K562 (cell line): ENCODE results near the gene CDCA5. TPM values are rescaled to one million over a fixed set of nuclear protein-coding genes. Genes with fewer than 3 reads are reported as not detected.

Experiments used
- BHLHE40 ChIP-seq: IDR thresholded peaks from 2 replicates; pipeline ENCODE4 v1.6.1; 2011; ENCODE audit warnings: low read length, improper control_type of control experiment
- CCNT2 ChIP-seq: IDR thresholded peaks from 2 replicates; pipeline ENCODE4 v1.6.1; 2011; ENCODE audit warnings: borderline replicate concordance, low read depth, mild to moderate bottlenecking, moderate library complexity, mixed read lengths, low read length; ENCODE audit not compliant: insufficient read length; ENCODE audit errors: extremely low read depth
- E2F6 ChIP-seq, 2 experiments: IDR thresholded peaks; 2 replicates each; pipeline ENCODE4 v1.6.1; 2011; ENCODE audit warnings: borderline replicate concordance in 1 of 2, control low read depth in 1 of 2, low read depth in 1 of 2, low read length in 1 of 2, mild to moderate bottlenecking in 1 of 2, mixed read lengths in 1 of 2, moderate library complexity in 1 of 2; ENCODE audit not compliant: insufficient read depth in 1 of 2, insufficient read length in 1 of 2, poor library complexity in 1 of 2, severe bottlenecking in 1 of 2; ENCODE audit errors: extremely low read depth in 1 of 2
- EGR1 ChIP-seq: fragments of 450-650 bp; conservative IDR thresholded peaks from 2 replicates; pipeline ENCODE4 v1.6.1; 2017; ENCODE audit warnings: mild to moderate bottlenecking
- FOS ChIP-seq: IDR thresholded peaks from 3 replicates; pipeline ENCODE4 v1.6.1; 2011; ENCODE audit not compliant: insufficient read length; ENCODE audit errors: extremely low read depth
- GTF2F1 ChIP-seq: IDR thresholded peaks from 2 replicates; pipeline ENCODE4 v1.6.1; 2011; ENCODE audit warnings: low read depth, low read length, improper control_type of control experiment
- JUN ChIP-seq, 2 experiments: sonication (generic) in 1 of 2; formaldehyde crosslinking in 1 of 2; IDR thresholded peaks; 2 replicates each; pipeline versions ENCODE4 v1.6.1 to v1.8.0; 2012 to 2022; ENCODE audit warnings: borderline replicate concordance in 2 of 2, mild to moderate bottlenecking in 2 of 2, improper control_type of control experiment in 1 of 2, low read depth in 1 of 2, low read length in 1 of 2, missing genetic modification reagents in 1 of 2
- MIER1 ChIP-seq: fragments of 450-650 bp; IDR thresholded peaks from 2 replicates; pipeline ENCODE4 v1.6.1; 2016; ENCODE audit warnings: antibody characterized with exemption, mild to moderate bottlenecking, low read depth
- NFYB ChIP-seq: IDR thresholded peaks from 2 replicates; pipeline ENCODE4 v1.6.1; 2011; ENCODE audit warnings: mild to moderate bottlenecking, moderate library complexity; ENCODE audit not compliant: insufficient read length; ENCODE audit errors: extremely low read depth
- RAD51 ChIP-seq: fragments of 450-650 bp; IDR thresholded peaks from 2 replicates; pipeline ENCODE4 v1.7.1; 2016; ENCODE audit warnings: low read depth, mild to moderate bottlenecking, borderline replicate concordance
- RHOXF2B ChIP-seq: fragments of 250-450 bp; sonication (Bioruptor Pico); conservative IDR thresholded peaks from 2 replicates; pipeline ENCODE4 v1.5.1; 2021
- SIX5 ChIP-seq, 2 experiments: IDR thresholded peaks; 2 replicates each; pipeline ENCODE4 v1.6.1; 2011; ENCODE audit warnings: low read length in 2 of 2, borderline replicate concordance in 1 of 2, low read depth in 1 of 2, mild to moderate bottlenecking in 1 of 2, moderate library complexity in 1 of 2; ENCODE audit not compliant: insufficient read depth in 1 of 2
- SMAD2 ChIP-seq: fragments of 150-350 bp; IDR thresholded peaks from 2 replicates; pipeline ENCODE4 v1.6.1; 2014; ENCODE audit warnings: low read depth, mild to moderate bottlenecking, low read length
- polyA plus RNA-seq, 8 experiments: library from polyadenylated mRNA; depleted of rRNA in 4 of 8; stranded (reverse) in 5 of 8; unstranded in 3 of 8; fragments of >200 nt; fragmentation: Nextera tagmentation in 2 of 8; fragmentation: Illumina TruSeq in 1 of 8; extraction: Ambion mirVana in 2 of 8; extraction: Trizol in 1 of 8; gene quantifications; 2 replicates each; pipeline versions ENCODE4 v1.2.1 to v1.2.3, GENCODE V29; 2011 to 2014; ENCODE audit warnings: inconsistent platforms in 1 of 8, missing spikeins in 1 of 8
- total RNA-seq, 7 experiments: library from RNA; depleted of rRNA in 6 of 7; stranded (reverse); fragments of >200 nt in 6 of 7; fragmentation: Illumina TruSeq in 2 of 7; extraction: Trizol in 2 of 7; gene quantifications; 2 replicates each; pipeline versions ENCODE4 v1.2.1 to v1.2.3, GENCODE V29; 2011 to 2021; ENCODE audit warnings: low replicate concordance in 1 of 7
- TF ChIP-seq, protein P1 (sequence below): fragments of 250-450 bp; sonication (Bioruptor Pico); IDR thresholded peaks from 2 replicates; pipeline ENCODE4 v1.4.0; 2020
- TF ChIP-seq, protein P2 (sequence below): fragments of 250-450 bp; sonication (Bioruptor Pico); IDR thresholded peaks from 2 replicates; pipeline ENCODE4 v1.5.1; 2021; ENCODE audit warnings: mild to moderate bottlenecking
- TF ChIP-seq, protein P3 (sequence below), 3 experiments: fragments of 200-800 bp in 1 of 3; fragments of 250-450 bp in 1 of 3; fragments of 450-650 bp in 1 of 3; sonication (Bioruptor Pico) in 1 of 3; sonication (Bioruptor generic) in 1 of 3; formaldehyde crosslinking in 1 of 3; IDR thresholded peaks; 2 replicates each; pipeline versions ENCODE4 v1.6.1 to v1.8.0; 2016 to 2022; ENCODE audit warnings: mild to moderate bottlenecking in 2 of 3, missing genetic modification characterization in 2 of 3, missing compliant biosample characterization in 1 of 3, moderate library complexity in 1 of 3

Gene CDCA5
- total and polyA plus RNA-seq, 9 of the 15 experiments (the other 6 are each of a cell fraction or from before 2014, with no cell fraction given): 18.9 to 94.3 (median 64.6) TPM

- no peak for TF ChIP-seq SMAD2
- TF ChIP-seq CCNT2: peak; percentile 20
- TF ChIP-seq E2F6 (IDR thresholded peaks at IDR 0.05; ENCODE audit: borderline replicate concordance in 1 of 2, extremely low read depth in 1 of 2, insufficient read depth in 1 of 2, insufficient read length in 1 of 2, low read depth in 1 of 2, low read length in 1 of 2, poor library complexity in 1 of 2, severe bottlenecking in 1 of 2): peak; percentile 30 to 37
- TF ChIP-seq RAD51: peak; percentile 4; the same call in 1 of the 2 replicates
- peak; percentile 88 for TF ChIP-seq GTF2F1
- TF ChIP-seq, protein P1, sequence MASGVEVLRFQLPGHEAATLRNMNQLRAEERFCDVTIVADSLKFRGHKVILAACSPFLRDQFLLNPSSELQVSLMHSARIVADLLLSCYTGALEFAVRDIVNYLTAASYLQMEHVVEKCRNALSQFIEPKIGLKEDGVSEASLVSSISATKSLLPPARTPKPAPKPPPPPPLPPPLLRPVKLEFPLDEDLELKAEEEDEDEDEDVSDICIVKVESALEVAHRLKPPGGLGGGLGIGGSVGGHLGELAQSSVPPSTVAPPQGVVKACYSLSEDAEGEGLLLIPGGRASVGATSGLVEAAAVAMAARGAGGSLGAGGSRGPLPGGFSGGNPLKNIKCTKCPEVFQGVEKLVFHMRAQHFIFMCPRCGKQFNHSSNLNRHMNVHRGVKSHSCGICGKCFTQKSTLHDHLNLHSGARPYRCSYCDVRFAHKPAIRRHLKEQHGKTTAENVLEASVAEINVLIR (CRISPR knock-in tag): peak; percentile 49; the same call in 1 of the 2 replicates
- peak; percentile 39; the same call in 1 of the 2 replicates for TF ChIP-seq EGR1
- TF ChIP-seq RHOXF2B (CRISPR knock-in tag): 0 out of 2 replicates have a peak, but pooled peaks have one; percentile 47
- TF ChIP-seq, protein P2, sequence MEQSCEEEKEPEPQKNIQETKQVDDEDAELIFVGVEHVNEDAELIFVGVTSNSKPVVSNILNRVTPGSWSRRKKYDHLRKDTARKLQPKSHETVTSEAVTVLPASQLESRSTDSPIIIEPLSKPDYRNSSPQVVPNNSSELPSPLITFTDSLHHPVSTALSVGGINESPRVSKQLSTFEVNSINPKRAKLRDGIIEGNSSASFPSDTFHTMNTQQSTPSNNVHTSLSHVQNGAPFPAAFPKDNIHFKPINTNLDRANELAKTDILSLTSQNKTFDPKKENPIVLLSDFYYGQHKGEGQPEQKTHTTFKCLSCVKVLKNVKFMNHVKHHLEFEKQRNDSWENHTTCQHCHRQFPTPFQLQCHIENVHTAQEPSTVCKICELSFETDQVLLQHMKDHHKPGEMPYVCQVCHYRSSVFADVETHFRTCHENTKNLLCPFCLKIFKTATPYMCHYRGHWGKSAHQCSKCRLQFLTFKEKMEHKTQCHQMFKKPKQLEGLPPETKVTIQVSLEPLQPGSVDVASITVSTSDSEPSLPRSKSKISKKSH (CRISPR knock-in tag): no peak
- peak; percentile 44; the same call in 1 of the 2 replicates for TF ChIP-seq MIER1
- TF ChIP-seq, protein P3, sequence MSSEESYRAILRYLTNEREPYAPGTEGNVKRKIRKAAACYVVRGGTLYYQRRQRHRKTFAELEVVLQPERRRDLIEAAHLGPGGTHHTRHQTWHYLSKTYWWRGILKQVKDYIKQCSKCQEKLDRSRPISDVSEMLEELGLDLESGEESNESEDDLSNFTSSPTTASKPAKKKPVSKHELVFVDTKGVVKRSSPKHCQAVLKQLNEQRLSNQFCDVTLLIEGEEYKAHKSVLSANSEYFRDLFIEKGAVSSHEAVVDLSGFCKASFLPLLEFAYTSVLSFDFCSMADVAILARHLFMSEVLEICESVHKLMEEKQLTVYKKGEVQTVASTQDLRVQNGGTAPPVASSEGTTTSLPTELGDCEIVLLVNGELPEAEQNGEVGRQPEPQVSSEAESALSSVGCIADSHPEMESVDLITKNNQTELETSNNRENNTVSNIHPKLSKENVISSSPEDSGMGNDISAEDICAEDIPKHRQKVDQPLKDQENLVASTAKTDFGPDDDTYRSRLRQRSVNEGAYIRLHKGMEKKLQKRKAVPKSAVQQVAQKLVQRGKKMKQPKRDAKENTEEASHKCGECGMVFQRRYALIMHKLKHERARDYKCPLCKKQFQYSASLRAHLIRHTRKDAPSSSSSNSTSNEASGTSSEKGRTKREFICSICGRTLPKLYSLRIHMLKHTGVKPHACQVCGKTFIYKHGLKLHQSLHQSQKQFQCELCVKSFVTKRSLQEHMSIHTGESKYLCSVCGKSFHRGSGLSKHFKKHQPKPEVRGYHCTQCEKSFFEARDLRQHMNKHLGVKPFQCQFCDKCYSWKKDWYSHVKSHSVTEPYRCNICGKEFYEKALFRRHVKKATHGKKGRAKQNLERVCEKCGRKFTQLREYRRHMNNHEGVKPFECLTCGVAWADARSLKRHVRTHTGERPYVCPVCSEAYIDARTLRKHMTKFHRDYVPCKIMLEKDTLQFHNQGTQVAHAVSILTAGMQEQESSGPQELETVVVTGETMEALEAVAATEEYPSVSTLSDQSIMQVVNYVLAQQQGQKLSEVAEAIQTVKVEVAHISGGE (CRISPR knock-in tag; IDR thresholded peaks at IDR 0.05): peak; percentile 99 to 100 (median 100)
- no peak for TF ChIP-seq FOS
- TF ChIP-seq NFYB: no peak
- peak; percentile 72 for TF ChIP-seq BHLHE40
- peak; percentile 48 for TF ChIP-seq JUN (IDR thresholded peaks at IDR 0.05; ENCODE audit: borderline replicate concordance, low read depth, low read length)
- no peak for TF ChIP-seq JUN (CRISPR knock-in tag; IDR thresholded peaks at IDR 0.05; ENCODE audit: borderline replicate concordance)
- peak; percentile 94 to 99 for TF ChIP-seq SIX5 (IDR thresholded peaks at IDR 0.05; ENCODE audit: borderline replicate concordance in 1 of 2, insufficient read depth in 1 of 2, low read depth in 1 of 2, low read length in 2 of 2)
These were observed 12.3 kb upstream of the CDCA5 start, which contains the start of gene VPS51 (continued) for GRCh38 chr11:65095974-65096806.
